K562 (cell line): ENCODE measurements around the gene HACD1.
"Not testable (repeated sequence)": the region's sequence is repeated elsewhere in the genome, so short reads cannot be mapped to it uniquely, and the experiment has no call there.

Source experiments
- CCAR2 ChIP-seq: fragments of 200-400 bp; formaldehyde crosslinking; IDR thresholded peaks from 2 replicates; pipeline ENCODE4 v1.6.1; 2017; ENCODE audit warnings: mild to moderate bottlenecking, low read depth, low read length
- CREB5 ChIP-seq: fragments of 250-450 bp; sonication (Bioruptor Pico); IDR thresholded peaks from 2 replicates; pipeline ENCODE4 v1.5.0; 2020; ENCODE audit warnings: mild to moderate bottlenecking
- CTCF ChIP-seq, 3 experiments: IDR thresholded peaks in 2 of 3; conservative IDR thresholded peaks in 1 of 3; 2 replicates each; pipeline ENCODE4 v1.5.1; 2011 to 2012; ENCODE audit warnings: low read length in 3 of 3, mild to moderate bottlenecking in 3 of 3, control low read depth in 2 of 3, improper control_type of control experiment in 1 of 3, inconsistent platforms in 1 of 3, low read depth in 1 of 3, mixed read lengths in 1 of 3, moderate library complexity in 1 of 3; ENCODE audit not compliant: insufficient read depth in 2 of 3
- E2F1 ChIP-seq: sonication (generic); formaldehyde crosslinking; IDR thresholded peaks from 2 replicates; pipeline ENCODE4 v1.8.1; 2023; ENCODE audit warnings: mild to moderate bottlenecking, missing genetic modification reagents, moderate library complexity
- MXD1 ChIP-seq: fragments of 250-450 bp; sonication (Bioruptor Pico); IDR thresholded peaks from 2 replicates; pipeline ENCODE4 v1.8.0; 2021; ENCODE audit warnings: borderline replicate concordance, mild to moderate bottlenecking, moderate library complexity; ENCODE audit not compliant: poor library complexity, severe bottlenecking
- NR2F6 ChIP-seq: fragments of 450-650 bp; formaldehyde crosslinking; IDR thresholded peaks from 2 replicates; pipeline ENCODE4 v1.4.0; 2020; ENCODE audit warnings: mild to moderate bottlenecking
- ZNF143 ChIP-seq: sonication (generic); formaldehyde crosslinking; IDR thresholded peaks from 2 replicates; pipeline ENCODE4 v1.9.0; 2022; ENCODE audit warnings: mild to moderate bottlenecking, missing genetic modification reagents
- ZSCAN29 ChIP-seq: fragments of 450-650 bp; IDR thresholded peaks from 2 replicates; pipeline ENCODE4 v1.6.1; 2017

- TF ChIP-seq NR2F6 (CRISPR knock-in tag); E2F1 (CRISPR knock-in tag); CREB5 (CRISPR knock-in tag); ZSCAN29; CTCF (IDR thresholded peaks at IDR 0.05 in 2 of 3, conservative IDR thresholded peaks at IDR 0.05 in 1 of 3; ENCODE audit: insufficient read depth in 2 of 3, low read depth in 1 of 3, low read length in 3 of 3); ZNF143; CCAR2; MXD1 (CRISPR knock-in tag): not testable (repeated sequence)
These were observed 15.4 kb upstream of the HACD1 start for GRCh38 chr10:17632590-17632989.
